Lung (tissue), 12 donors: ENCODE data around the gene LETMD1. TPM values are rescaled to one million over a fixed set of nuclear protein-coding genes. Genes with fewer than 3 reads are reported as not detected.

Source experiments
- ATAC-seq: fragments of 200-7000 bp; cut with Tn5 transposase; one replicate; pipeline ENCODE4 v1.9.1; 2020; ENCODE audit warnings: moderate number of reproducible peaks; ENCODE audit not compliant: insufficient read depth, low FRiP score
- DNase-seq, 3 donors: peaks; one replicate each; pipeline ENCODE4 v3.0.0-alpha.2; 2013 to 2017
- H3K27ac ChIP-seq, 2 donors: one replicate each; pipeline ENCODE4 v1.5.1; 2013; ENCODE audit warnings: mild to moderate bottlenecking in 2 of 2, moderate library complexity in 2 of 2, control low read depth in 1 of 2, inconsistent platforms in 1 of 2, low read depth in 1 of 2, low read length in 1 of 2
- H3K27me3 ChIP-seq, 3 donors: one replicate each; pipeline ENCODE4 v1.5.1; 2013; ENCODE audit warnings: low read length in 2 of 3; ENCODE audit not compliant: control insufficient read depth in 3 of 3, insufficient read depth in 3 of 3
- H3K36me3 ChIP-seq, 4 donors: one replicate each; pipeline ENCODE4 v1.5.1; 2013; ENCODE audit warnings: low read length in 4 of 4, mild to moderate bottlenecking in 1 of 4, moderate library complexity in 1 of 4; ENCODE audit not compliant: control insufficient read depth in 4 of 4, insufficient read depth in 4 of 4
- H3K4me1 ChIP-seq, 5 donors: one replicate each; pipeline ENCODE4 v1.5.1; 2013; ENCODE audit warnings: low read length in 5 of 5, mild to moderate bottlenecking in 2 of 5, moderate library complexity in 1 of 5; ENCODE audit not compliant: control insufficient read depth in 5 of 5, insufficient read depth in 5 of 5
- H3K4me3 ChIP-seq: one replicate; pipeline ENCODE4 v1.5.1; 2013; ENCODE audit warnings: mild to moderate bottlenecking, control low read depth, moderate library complexity
- H3K9ac ChIP-seq, 2 donors: one replicate each; pipeline ENCODE4 v1.5.1; 2013; ENCODE audit warnings: low read length in 2 of 2, control low read depth in 1 of 2; ENCODE audit not compliant: insufficient read depth in 1 of 2
- H3K9me3 ChIP-seq, 4 donors: one replicate each; pipeline ENCODE4 v1.5.1; 2013; ENCODE audit warnings: low read length in 3 of 4, mild to moderate bottlenecking in 1 of 4, moderate library complexity in 1 of 4; ENCODE audit not compliant: control insufficient read depth in 4 of 4, insufficient read depth in 3 of 4
- WGBS, 2 donors: extraction: QIAGEN DNeasy Blood & Tissue Kit; methylation state at CpG; one replicate each; pipeline ENCODE4 v1.1.7; 2013; 5-methylcytosine and 5-hydroxymethylcytosine counted together
- polyA plus RNA-seq, 2 donors: library from polyadenylated mRNA; stranded (reverse); fragments of 200-250 nt; gene quantifications; one replicate each; pipeline ENCODE4 v1.2.1, GENCODE V29; 2013
- total RNA-seq, 2 donors: library from RNA; depleted of rRNA in 1 of 2; stranded (reverse); fragments of >200 nt in 1 of 2; gene quantifications; one replicate each; pipeline ENCODE4 v1.2.1, GENCODE V29; 2014 to 2021
- TF ChIP-seq, protein P1 (sequence below): IDR thresholded peaks from 2 replicates; pipeline ENCODE4 v1.5.1; 2012; ENCODE audit warnings: mild to moderate bottlenecking; ENCODE audit errors: control extremely low read depth, extremely low read depth
- donor health status: control.
- donor health status: control.
- donor health status: Bipolar disorder and iron deficiency.
- donor health status: healthy.
- donor health status: DM: yes; HTN: yes; CAD: no.

The LETMD1 gene
- total and polyA plus RNA-seq, 4 donors: 29.9 to 81.6 (median 48.6) TPM

DNA sequence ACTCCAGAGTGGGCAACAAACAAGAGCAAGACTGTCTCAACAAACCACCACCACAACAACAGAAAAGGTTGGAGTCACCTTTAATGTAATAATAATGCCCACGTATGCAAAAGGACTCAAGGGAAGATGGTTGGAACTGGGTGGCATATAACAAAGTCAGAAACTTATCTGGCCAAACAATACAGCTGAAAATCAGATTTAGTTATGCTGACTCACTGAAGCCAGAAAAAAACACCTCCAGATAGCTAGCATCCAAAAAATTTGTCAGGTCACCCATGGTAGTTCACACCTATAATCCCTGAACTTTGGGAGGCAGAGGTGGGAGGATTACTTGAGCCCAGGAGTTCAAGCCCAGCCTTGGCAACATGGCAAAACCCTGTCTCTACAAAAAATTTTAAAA lies 46.3 kb upstream of the LETMD1 start:
- H3K4me3 ChIP-seq: no peak overlapping the region
- DNase-seq (no peak), ATAC-seq (no peak)
- TF ChIP-seq, protein P1, sequence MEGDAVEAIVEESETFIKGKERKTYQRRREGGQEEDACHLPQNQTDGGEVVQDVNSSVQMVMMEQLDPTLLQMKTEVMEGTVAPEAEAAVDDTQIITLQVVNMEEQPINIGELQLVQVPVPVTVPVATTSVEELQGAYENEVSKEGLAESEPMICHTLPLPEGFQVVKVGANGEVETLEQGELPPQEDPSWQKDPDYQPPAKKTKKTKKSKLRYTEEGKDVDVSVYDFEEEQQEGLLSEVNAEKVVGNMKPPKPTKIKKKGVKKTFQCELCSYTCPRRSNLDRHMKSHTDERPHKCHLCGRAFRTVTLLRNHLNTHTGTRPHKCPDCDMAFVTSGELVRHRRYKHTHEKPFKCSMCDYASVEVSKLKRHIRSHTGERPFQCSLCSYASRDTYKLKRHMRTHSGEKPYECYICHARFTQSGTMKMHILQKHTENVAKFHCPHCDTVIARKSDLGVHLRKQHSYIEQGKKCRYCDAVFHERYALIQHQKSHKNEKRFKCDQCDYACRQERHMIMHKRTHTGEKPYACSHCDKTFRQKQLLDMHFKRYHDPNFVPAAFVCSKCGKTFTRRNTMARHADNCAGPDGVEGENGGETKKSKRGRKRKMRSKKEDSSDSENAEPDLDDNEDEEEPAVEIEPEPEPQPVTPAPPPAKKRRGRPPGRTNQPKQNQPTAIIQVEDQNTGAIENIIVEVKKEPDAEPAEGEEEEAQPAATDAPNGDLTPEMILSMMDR: no peak
- H3K9me3 ChIP-seq: no peaks in the 10 kb centered on the region
- H3K9ac ChIP-seq: no peak overlapping the region
- peaks cover 0 to 9% (median 0%) of the 10 kb centered on the region in 5 donors for H3K4me1 ChIP-seq
- WGBS, 2 donors: 93% methylated on average over 1 of the region's 1 CpG
- H3K36me3 ChIP-seq: peaks cover 10 to 26% (median 21%) of the 10 kb centered on the region in 4 donors
- H3K27ac ChIP-seq: no peak overlapping the region
- H3K27me3 ChIP-seq: no peaks in the 10 kb centered on the region

GRCh38 chr12:51004504-51004903 lies 43.6 kb upstream of the LETMD1 start:
- peaks cover 4 to 21% (median 15%) of the 10 kb centered on the region in 4 donors for H3K36me3 ChIP-seq
- TF ChIP-seq, protein P1: no peak
- no peak overlapping the region for H3K4me3 ChIP-seq
- no peaks in the 10 kb centered on the region for H3K9me3 ChIP-seq
- no peak overlapping the region for H3K9ac ChIP-seq
- no peak overlapping the region for H3K27ac ChIP-seq
- peaks cover 0 to 15% (median 0%) of the 10 kb centered on the region in 5 donors for H3K4me1 ChIP-seq
- no peak for DNase-seq
- H3K27me3 ChIP-seq: no peaks in the 10 kb centered on the region
- no peak for ATAC-seq
- WGBS, 2 donors: 78 to 83% methylated on average over 6 of the region's 6 CpGs

GRCh38 chr12:51005030-51005429 lies 43.1 kb upstream of the LETMD1 start:
- no peak overlapping the region for H3K27ac ChIP-seq
- DNase-seq: no peak
- no peak overlapping the region for H3K4me3 ChIP-seq
- H3K36me3 ChIP-seq: peaks cover 4 to 19% (median 15%) of the 10 kb centered on the region in 4 donors
- TF ChIP-seq, protein P1: no peak
- 90 to 94% methylated on average over 3 of the region's 3 CpGs for WGBS, 2 donors
- H3K27me3 ChIP-seq: no peaks in the 10 kb centered on the region
- no peak for ATAC-seq
- H3K9me3 ChIP-seq: no peaks in the 10 kb centered on the region
- no peak overlapping the region for H3K9ac ChIP-seq
- peaks cover 0 to 15% (median 0%) of the 10 kb centered on the region in 5 donors for H3K4me1 ChIP-seq

DNA sequence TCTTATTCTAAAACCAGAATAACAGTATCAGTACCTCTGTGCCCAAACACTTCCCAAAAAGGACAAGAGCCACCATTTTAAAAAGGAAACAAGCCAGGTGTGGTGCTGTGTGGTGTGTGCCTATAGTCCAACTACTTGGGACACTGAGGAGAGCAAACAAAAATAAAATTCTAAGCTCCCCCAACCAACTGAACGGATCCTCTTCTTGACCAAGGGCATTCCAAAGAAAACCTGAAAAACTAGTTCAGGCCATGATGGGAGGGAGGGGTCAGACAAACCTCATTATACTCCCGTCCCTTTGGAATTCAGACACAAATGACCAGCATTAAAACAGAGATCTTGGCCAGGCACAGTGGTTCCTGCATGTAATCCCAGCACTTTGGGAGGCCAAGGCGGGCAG lies 42.5 kb upstream of the LETMD1 start:
- Histone ChIP-seq H3K9me3 (no peaks in the 10 kb centered on the region), H3K4me3 (no peak overlapping the region), H3K9ac (no peak overlapping the region), H3K27ac (no peak overlapping the region), H3K27me3 (no peaks in the 10 kb centered on the region), H3K36me3 (peaks cover under 1 to 18% (median 14%) of the 10 kb centered on the region in 4 donors), H3K4me1 (peaks cover 0 to 15% (median 0%) of the 10 kb centered on the region in 5 donors)
- TF ChIP-seq, protein P1: no peak
- 73 to 90% methylated on average over 3 of the region's 3 CpGs for WGBS, 2 donors
- ATAC-seq (peak; percentile 35), DNase-seq (peak; percentile 21 to 67 (median 48))
